ENCODE data around the gene ZNF121. TPM values are rescaled to one million over a fixed set of nuclear protein-coding genes. Genes with fewer than 3 reads are reported as not detected.
"Not testable (repeated sequence)": the region's sequence is repeated elsewhere in the genome, so short reads cannot be mapped to it uniquely, and the experiment has no call there.

Gene ZNF121
- total RNA-seq, 1 experiment from 2014 or later, result 61.1 TPM

DNA sequence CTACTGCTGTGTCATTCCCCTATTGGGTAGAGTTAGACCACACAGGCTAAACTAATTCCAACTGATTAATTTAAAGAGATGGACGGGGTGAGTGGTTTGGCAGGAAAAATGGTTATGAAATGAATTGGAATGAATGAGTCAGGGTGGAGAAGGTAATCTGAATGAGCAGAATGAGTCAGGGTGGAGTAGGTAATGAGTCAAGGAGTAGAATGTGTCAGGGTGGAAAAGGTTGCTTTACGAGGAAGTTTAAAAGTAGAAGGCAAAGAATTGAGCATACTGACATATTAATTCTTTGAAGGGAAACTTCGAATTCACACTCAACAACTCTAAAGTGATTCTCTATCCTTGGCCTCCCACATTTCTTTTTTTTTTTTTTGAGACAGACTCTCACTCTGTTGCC lies 12.7 kb upstream of the ZNF121 start:
- CTCF ChIA-PET, result no interaction called here
- peaks cover 8% of the 10 kb centered on the region for H3K4me1 Mint-ChIP-seq (ENCODE audit: low read depth, unreplicated experiment)
- TF ChIP-seq, protein P1, sequence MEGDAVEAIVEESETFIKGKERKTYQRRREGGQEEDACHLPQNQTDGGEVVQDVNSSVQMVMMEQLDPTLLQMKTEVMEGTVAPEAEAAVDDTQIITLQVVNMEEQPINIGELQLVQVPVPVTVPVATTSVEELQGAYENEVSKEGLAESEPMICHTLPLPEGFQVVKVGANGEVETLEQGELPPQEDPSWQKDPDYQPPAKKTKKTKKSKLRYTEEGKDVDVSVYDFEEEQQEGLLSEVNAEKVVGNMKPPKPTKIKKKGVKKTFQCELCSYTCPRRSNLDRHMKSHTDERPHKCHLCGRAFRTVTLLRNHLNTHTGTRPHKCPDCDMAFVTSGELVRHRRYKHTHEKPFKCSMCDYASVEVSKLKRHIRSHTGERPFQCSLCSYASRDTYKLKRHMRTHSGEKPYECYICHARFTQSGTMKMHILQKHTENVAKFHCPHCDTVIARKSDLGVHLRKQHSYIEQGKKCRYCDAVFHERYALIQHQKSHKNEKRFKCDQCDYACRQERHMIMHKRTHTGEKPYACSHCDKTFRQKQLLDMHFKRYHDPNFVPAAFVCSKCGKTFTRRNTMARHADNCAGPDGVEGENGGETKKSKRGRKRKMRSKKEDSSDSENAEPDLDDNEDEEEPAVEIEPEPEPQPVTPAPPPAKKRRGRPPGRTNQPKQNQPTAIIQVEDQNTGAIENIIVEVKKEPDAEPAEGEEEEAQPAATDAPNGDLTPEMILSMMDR (IDR thresholded peaks at IDR 0.05; ENCODE audit: unreplicated experiment), result no peak
- BruUV-seq (replicated peaks), result no TSS peak
- peaks cover 18% of the 10 kb centered on the region for H3K36me3 Mint-ChIP-seq (ENCODE audit: insufficient read depth, unreplicated experiment)
- H3K4me3 Mint-ChIP-seq (ENCODE audit: low read depth, unreplicated experiment), result peak overlapping the region; percentile 36
- peaks cover 9% of the 10 kb centered on the region for H3K9me3 Mint-ChIP-seq (ENCODE audit: low read depth, unreplicated experiment)
- H3K27me3 Mint-ChIP-seq (ENCODE audit: unreplicated experiment), result no peaks in the 10 kb centered on the region
- H3K27ac Mint-ChIP-seq (ENCODE audit: unreplicated experiment), result peak overlapping the region; percentile 97
- DNase-seq, result peak; percentile 17
- intact Hi-C loops (cut with micrococcal nuclease; ENCODE audit: unreplicated experiment), result no loop called here

DNA sequence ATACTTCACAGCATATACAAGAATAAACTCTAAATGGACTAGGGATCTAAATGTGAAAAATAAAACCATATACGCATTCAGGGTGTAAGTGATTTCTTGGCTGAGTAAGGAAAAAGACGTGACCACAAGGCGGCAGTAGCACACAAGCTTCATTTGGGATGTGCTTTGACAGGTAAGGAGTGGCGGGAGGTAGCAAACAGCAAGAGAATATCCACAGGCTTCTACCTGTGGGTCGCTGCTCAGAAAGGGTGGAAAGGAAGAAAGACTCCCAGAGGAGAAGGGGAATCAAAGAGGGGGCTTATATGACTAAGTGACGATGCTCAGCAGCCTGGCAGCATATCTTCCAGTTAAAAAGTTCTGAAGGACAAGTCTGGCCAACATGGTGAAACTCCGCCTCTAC lies 2.5 kb upstream of the ZNF121 start:
- intact Hi-C loops (cut with micrococcal nuclease; ENCODE audit: unreplicated experiment), result loop anchor here (2.0 to 10.0 kb wide), 3 partner anchors 36 to 442 kb away; partner anchors contain the start of genes ZNF317 and ZNF561
- H3K4me3 Mint-ChIP-seq (ENCODE audit: low read depth, unreplicated experiment), result no peak overlapping the region
- H3K36me3 Mint-ChIP-seq (ENCODE audit: insufficient read depth, unreplicated experiment), result peaks cover 35% of the 10 kb centered on the region
- TF ChIP-seq, protein P1 (IDR thresholded peaks at IDR 0.05; ENCODE audit: unreplicated experiment), result peak; percentile 42
- H3K9me3 Mint-ChIP-seq (ENCODE audit: low read depth, unreplicated experiment), result no peaks in the 10 kb centered on the region
- BruUV-seq (replicated peaks), result no TSS peak
- no peak overlapping the region for H3K27ac Mint-ChIP-seq (ENCODE audit: unreplicated experiment)
- peak; percentile 72 for DNase-seq
- H3K27me3 Mint-ChIP-seq (ENCODE audit: unreplicated experiment), result no peaks in the 10 kb centered on the region
- CTCF ChIA-PET, result no interaction called here
- H3K4me1 Mint-ChIP-seq (ENCODE audit: low read depth, unreplicated experiment), result peaks cover 17% of the 10 kb centered on the region

DNA sequence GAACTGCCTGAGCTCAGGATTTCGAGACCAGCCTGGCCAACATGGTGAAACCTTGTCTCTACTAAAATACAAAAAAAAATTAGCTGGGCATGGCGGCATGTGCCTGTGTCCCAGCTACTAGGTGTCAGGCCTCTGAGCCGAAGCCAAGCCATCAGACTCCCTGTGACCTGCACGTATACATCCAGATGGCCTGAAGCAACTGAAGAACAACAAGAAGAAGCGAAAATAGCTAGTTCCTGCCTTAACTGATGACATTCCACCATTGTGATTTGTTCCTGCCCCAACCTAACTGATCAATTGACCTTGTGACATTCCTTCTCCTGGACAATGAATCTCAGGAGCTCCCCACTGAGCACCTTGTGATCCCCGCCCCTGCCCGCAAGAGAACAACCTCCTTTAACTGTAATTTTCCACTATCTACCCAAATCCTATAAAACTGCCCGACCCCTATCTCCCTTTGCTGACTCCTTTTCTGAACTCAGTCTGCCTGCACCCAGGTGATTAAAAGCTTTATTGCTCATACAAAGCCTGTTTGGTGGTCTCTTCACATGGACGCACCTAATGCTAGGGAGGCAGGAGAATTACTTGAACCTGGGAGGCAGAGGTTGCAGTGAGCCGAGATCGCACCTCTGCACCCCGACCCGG lies 2.1 kb downstream of the ZNF121 start:
- Mint-ChIP-seq H3K36me3 (ENCODE audit: insufficient read depth, unreplicated experiment) (peaks cover 55% of the 10 kb centered on the region), H3K4me3 (ENCODE audit: low read depth, unreplicated experiment) (peak overlapping the region; percentile 71), H3K27ac (ENCODE audit: unreplicated experiment) (peak overlapping the region; percentile 75), H3K4me1 (ENCODE audit: low read depth, unreplicated experiment) (peaks cover 17% of the 10 kb centered on the region)
- BruUV-seq (replicated peaks); H3K27me3 Mint-ChIP-seq (ENCODE audit: unreplicated experiment); H3K9me3 Mint-ChIP-seq (ENCODE audit: low read depth, unreplicated experiment); DNase-seq; CTCF ChIA-PET: not testable (repeated sequence)
- intact Hi-C loops (cut with micrococcal nuclease; ENCODE audit: unreplicated experiment), result loop anchor here (10.0 kb wide), 1 partner anchor 437 kb away; the partner anchor contains the start of gene ZNF317

DNA sequence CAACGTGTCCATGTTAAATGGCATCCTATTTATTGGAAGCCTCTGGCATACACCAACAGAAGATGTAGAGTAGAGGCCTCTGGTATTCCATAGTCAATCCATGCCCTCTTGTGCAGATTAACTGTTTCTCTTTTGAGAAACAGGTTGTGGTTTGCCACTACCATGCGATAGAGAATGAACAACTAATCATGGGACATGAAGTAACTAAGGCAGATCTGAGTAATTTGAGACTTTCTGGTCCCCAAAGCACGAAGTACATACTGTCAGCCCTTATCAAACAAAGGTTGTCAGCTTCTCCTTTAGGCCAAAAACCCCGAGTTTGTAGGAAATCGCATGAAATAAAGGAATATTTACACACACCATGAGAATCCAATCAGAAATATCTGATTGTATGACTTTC lies 3.6 kb downstream of the ZNF121 start:
- intact Hi-C loops (cut with micrococcal nuclease; ENCODE audit: unreplicated experiment), result loop anchor here (10.0 kb wide), 1 partner anchor 436 kb away; the partner anchor contains the start of gene ZNF317
- H3K9me3 Mint-ChIP-seq (ENCODE audit: low read depth, unreplicated experiment), result peaks cover 8% of the 10 kb centered on the region
- CTCF ChIA-PET, result no interaction called here

More for the DNA sequence above, 3.6 kb downstream of the ZNF121 start:
- Mint-ChIP-seq H3K4me3 (ENCODE audit: low read depth, unreplicated experiment) (peak overlapping the region; percentile 39), H3K27ac (ENCODE audit: unreplicated experiment) (no peak overlapping the region), H3K36me3 (ENCODE audit: insufficient read depth, unreplicated experiment) (peaks cover 70% of the 10 kb centered on the region), H3K27me3 (ENCODE audit: unreplicated experiment) (no peaks in the 10 kb centered on the region), H3K4me1 (ENCODE audit: low read depth, unreplicated experiment) (peaks cover 9% of the 10 kb centered on the region)
- BruUV-seq (replicated peaks), result no TSS peak
- DNase-seq, result no peak
- TF ChIP-seq, protein P1 (IDR thresholded peaks at IDR 0.05; ENCODE audit: unreplicated experiment), result no peak
